HG03196 (cell line): ENCODE data around the gene SKP2.
"Not testable (repeated sequence)": the region's sequence is repeated elsewhere in the genome, so short reads cannot be mapped to it uniquely, and the experiment has no call there.

Experiments
- ATAC-seq: cut with Tn5 transposase; IDR thresholded peaks from one replicate; pipeline ENCODE4 v1.9.1; 2021; ENCODE audit not compliant: unreplicated experiment

Gene SKP2

DNA sequence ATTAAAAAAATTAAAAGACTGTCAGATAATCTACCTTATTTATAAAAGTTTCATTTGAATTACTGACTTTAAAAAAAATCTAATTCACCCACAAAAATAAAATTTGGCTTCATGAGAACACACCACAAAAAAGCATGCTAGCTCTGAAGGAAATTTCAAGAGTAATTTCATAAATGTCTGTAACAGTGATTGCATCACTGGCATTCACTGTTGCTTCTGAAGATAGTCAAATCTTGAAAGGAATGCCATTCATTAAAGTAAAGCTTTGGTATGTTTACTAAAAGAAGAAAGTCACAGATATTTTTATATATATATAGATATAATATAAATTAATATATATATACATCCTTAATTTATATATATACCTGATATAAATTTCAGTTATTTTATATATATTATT is 46.4 kb downstream of the SKP2 start:
- no peak for ATAC-seq

DNA sequence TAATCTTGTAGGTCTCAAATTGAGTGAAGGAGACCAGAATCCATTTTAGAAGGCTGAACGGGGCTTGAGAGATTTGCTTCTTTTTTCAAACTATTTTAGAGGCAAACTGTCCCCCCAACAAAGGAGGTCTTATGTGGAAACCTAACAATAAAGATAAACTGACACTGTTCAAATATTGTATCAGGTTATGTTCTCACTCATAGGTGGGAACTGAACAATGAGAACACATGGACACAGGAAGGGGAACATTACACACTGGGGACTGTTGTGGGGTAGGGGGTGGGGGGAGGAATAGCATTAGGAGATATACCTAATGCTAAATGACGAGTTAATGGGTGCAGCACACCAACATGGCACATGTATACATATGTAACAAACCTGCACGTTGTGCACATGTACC is 46.9 kb downstream of the SKP2 start:
- ATAC-seq = not testable (repeated sequence)

- no peak for ATAC-seq
These were observed 47.7 kb downstream of the SKP2 start for GRCh38 chr5:36199620-36200019.

GRCh38 chr5:36200513-36200912 is 48.6 kb downstream of the SKP2 start:
- no peak for ATAC-seq

- ATAC-seq = no peak
These were observed 50.6 kb downstream of the SKP2 start for GRCh38 chr5:36202521-36202961.

GRCh38 chr5:36205329-36205728 is 53.4 kb downstream of the SKP2 start:
- no peak for ATAC-seq

DNA sequence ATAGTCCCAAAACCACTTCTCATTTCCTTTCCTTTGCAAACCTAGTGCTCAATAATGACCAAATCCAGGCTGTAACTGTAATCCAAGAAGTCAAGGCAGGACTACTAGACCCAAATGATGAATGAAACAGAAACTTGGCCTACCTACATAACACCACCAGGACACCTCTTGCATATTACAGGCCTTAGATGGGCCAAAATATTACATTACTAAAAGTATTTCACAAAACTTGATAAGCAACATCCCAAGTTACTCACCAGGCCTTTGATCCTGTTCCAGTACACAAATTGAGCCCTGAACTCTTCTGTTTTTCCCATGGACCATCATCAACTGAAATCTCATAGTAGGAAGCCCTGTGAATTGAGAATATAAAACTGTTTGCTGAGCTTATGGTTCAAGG is 55.0 kb downstream of the SKP2 start:
- ATAC-seq = no peak

DNA sequence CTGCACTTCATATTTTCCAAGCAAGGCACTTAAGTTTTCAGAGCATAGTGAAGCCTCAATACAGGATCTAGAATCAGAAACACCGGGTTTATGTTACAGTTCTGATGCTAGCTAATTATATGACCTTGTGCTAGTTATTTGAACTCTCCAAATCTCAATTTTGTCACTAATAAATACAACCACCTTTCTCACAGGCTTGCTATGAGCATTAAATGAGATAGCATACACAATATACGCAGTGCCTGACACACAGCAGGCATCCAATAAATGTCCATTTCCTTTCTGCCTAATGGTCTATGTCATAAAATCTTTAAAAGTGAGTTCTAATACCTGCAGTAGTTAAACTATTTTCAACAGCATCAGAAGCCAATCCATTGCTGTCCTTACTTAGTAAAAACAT is 56.9 kb downstream of the SKP2 start:
- no peak for ATAC-seq

GRCh38 chr5:36209664-36210063 is 57.8 kb downstream of the SKP2 start:
- no peak for ATAC-seq

GRCh38 chr5:36214436-36214835 is 62.5 kb downstream of the SKP2 start:
- no peak for ATAC-seq

GRCh38 chr5:36215910-36216309 is 64.0 kb downstream of the SKP2 start:
- no peak for ATAC-seq

DNA sequence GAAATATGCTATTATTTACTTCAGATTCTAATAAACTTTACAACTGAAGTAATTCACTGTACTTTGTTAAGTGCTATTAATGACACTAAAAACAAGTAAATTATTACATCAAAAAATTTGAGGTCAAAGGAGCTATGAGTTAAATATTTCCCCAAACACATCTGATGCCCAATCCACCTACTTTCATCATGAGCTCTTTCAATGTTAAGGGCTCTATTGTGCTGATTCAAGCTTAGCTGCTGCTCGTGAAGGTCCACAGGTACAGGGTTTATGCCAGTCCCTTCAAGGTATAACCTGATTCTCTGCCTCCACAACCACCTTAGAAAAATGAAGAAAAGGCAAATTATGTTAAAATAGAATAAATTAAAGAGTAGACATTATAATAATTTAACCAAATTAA is 65.7 kb downstream of the SKP2 start:
- ATAC-seq = no peak

GRCh38 chr5:36217988-36218387 is 66.1 kb downstream of the SKP2 start:
- no peak for ATAC-seq

DNA sequence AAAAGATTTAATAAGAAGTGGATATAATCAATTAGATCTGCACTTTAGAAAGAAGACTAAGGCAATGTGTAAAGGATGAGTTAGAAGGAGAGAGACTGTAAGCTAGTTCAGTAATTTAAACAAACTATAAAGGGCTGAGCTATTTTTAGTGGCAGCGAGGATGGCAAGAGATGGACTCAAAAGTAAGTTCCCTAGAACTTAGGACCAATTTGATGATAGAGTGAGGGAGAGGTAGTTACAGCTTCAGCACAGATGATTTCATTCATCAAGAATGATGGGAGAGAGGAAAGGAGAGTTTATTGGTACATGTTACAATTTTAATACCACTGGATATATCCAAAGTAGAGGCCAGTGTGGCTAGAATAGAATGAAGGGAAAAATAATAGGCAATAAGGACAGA is 70.7 kb downstream of the SKP2 start:
- no peak for ATAC-seq

GRCh38 chr5:36227046-36227445 is 75.1 kb downstream of the SKP2 start:
- ATAC-seq = no peak

- ATAC-seq = no peak
These were observed 76.6 kb downstream of the SKP2 start for GRCh38 chr5:36228505-36228904.

DNA sequence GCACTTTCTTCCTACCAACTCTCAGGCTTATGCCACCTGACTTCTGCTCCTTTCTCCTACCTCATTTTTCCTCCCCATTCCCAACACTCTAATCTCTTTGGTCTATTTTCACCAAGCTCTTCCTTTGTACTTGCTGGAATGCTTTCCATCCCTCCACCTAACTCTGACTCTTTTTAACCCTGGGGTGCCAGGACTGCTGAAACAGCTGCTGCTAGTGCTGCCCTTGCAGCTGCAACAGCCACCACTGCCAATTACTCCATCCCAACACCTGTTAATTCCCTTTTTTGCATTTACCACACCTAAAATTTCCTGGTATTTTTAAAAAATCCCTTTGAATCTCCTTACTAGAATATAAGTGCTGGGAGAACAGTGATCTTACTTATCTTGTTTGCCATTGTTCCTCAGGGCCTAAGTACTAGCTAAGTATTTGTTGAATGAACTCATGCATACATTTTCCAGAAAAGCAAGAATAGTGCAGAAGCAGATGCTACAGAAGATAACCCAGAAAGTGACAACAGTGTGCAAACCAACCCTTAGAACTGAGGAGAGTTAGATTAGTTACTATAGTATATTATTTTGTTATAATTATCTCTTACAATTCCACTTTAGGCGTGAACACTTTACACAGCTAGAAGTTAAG is 78.4 kb downstream of the SKP2 start:
- no peak for ATAC-seq

- no peak for ATAC-seq
These were observed 80.6 kb downstream of the SKP2 start for GRCh38 chr5:36232533-36232932.
